CD4-positive, alpha-beta T cell treated with Interleukin-1 beta for 1 hour (primary cell): ENCODE measurements around the gene HS3ST3A1.

Experiments used
- DNase-seq, 2 donors: peaks; one replicate each; pipeline ENCODE4 v3.0.0-alpha.2; 2020 to 2022

The HS3ST3A1 gene

GRCh38 chr17:13597723-13598347 lies 3.9 kb downstream of the HS3ST3A1 start:
- DNase-seq = peak; percentile 26 to 57

GRCh38 chr17:13596241-13596923 lies 5.3 kb downstream of the HS3ST3A1 start:
- no peak for DNase-seq

GRCh38 chr17:13595599-13595899 lies 6.2 kb downstream of the HS3ST3A1 start:
- no peak for DNase-seq

GRCh38 chr17:13594762-13595598 lies 6.7 kb downstream of the HS3ST3A1 start:
- DNase-seq = peak; percentile 64 to 83

DNA sequence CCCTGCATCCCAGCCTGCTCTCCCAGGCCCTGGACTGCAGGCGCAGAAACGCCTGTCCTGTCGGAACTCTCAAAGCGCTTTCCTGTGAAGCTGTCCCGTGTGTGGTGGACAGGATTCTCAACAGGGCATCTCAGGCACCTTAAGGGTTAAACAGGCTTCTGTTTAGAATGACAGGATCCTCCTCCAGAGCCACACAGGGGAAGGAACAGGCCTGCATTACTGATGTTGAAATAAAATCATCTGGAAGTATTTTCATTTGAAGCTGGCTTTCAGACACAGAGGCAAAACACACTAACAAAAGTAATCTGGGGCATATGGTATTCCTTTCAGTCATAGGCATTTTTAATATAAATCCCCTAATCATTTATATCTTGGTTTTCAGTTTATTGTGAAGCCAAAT lies 7.4 kb downstream of the HS3ST3A1 start:
- no peak for DNase-seq

GRCh38 chr17:13593757-13594156 lies 8.0 kb downstream of the HS3ST3A1 start:
- no peak for DNase-seq

- no peak for DNase-seq
Observed at GRCh38 chr17:13593021-13593751, 8.5 kb downstream of the HS3ST3A1 start.

DNA sequence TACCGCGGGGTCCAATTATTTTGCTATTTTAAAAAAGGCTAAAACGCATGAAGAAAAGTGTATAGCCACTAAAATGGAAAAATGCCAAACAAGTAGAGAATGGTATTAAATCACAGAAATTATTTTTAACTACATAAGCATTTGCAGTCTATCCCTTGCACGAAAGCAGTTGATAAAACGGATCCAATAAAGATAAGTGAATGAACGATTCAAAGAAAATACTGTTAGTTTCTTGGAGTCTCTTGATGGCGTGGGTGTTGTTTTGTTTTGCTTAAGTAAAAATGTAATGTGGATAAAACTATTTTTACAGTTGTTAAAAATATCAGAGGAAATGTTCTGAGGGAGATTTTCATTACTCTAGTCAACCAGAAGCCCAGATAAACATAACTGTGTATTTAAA lies 9.3 kb downstream of the HS3ST3A1 start:
- DNase-seq = no peak

DNA sequence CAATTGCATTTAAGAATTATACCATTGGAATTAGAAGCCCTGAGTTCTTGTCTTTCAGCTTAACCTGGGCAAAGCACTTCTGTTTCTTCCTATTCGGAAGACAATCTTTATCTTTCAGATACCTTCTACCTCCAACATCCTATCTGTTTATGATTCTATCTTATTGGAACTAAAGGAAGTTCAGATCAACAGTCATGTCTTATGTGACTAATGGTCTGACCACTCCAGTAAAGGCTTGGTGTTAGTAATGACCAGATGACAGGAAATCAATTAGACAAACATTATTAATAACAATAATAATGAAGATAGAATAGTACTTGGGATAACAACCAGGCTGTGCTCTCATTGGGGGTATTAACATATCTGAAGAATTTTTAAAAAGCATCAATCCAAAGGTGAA lies 11.3 kb downstream of the HS3ST3A1 start:
- DNase-seq = no peak

DNA sequence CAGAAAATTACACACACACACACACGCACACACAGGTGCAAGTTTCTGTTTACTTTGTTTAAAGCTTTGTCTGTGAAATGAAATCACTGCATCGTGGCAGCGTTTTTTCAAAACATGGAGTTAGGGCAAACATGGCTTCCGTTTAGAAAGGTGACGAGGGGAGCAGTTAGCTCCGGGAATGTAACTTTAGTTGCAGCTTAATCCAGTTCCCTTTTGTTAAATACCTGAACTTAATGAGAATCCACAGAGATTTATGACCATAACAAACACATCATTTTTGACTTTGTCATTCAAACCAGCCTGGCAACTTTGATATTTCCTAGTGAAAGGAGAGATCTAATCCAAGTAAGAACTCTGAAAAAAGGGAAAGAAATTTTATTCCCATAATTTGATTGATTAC lies 12.1 kb downstream of the HS3ST3A1 start:
- DNase-seq = no peak

GRCh38 chr17:13587487-13588338 lies 14.0 kb downstream of the HS3ST3A1 start:
- no peak for DNase-seq

GRCh38 chr17:13584701-13585080 lies 17.0 kb downstream of the HS3ST3A1 start:
- no peak for DNase-seq

GRCh38 chr17:13583996-13584700 lies 17.6 kb downstream of the HS3ST3A1 start:
- DNase-seq = no peak

DNA sequence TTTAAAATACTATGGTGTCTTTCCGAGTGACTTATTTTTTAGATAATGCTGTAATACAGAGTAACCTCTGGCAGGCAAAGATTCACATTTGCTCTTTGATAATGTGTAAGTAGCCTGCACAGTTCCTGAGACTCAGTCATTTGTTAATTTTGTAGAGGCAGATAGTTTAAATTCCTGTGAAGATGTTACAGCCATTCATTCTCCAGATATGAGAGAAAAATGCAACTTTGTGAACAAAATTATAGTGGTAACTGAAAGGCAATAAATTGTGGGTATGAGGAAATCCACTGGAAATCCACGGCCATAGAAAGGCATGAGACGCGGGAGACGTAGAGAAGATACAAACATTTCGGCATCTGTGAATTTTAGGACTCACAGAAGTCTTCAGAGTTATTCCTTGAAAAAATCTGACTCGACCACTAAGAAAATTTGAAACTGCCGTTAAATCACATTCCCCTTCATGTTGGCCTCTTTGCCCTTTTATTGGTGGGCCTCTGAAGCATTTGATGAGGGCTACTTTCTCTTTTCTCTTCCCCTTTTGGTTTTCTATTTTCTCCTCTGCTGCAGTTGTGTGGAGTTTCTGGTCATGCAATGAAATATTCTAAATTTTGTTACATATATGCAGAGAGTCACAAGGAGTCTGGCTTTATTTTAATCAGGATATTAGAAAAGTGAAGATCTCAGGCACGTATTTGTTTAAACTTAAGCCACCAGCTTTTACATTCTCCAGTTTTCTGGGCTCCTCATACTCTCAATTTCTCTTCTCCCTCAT lies 18.8 kb downstream of the HS3ST3A1 start:
- no peak for DNase-seq

DNA sequence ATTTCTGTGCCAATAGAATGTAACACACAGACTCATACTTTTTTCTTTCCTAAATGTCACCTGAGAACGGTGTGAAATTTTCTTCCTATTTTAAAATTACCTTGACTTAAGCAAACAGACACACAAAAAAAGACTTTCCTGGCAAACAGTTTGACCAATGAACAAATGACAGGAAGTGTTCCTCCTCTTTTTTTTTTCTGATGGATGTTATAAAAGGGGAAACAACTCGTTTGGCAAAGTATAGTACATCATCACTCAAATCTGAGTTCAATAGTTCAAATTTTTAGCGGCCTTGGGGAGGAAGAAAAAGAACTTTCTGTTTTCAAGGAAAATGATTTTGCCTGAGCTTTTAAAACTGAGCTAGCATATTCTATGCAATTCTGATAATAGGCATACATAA lies 19.8 kb downstream of the HS3ST3A1 start:
- DNase-seq = no peak

GRCh38 chr17:13580790-13581189 lies 20.9 kb downstream of the HS3ST3A1 start:
- no peak for DNase-seq

DNA sequence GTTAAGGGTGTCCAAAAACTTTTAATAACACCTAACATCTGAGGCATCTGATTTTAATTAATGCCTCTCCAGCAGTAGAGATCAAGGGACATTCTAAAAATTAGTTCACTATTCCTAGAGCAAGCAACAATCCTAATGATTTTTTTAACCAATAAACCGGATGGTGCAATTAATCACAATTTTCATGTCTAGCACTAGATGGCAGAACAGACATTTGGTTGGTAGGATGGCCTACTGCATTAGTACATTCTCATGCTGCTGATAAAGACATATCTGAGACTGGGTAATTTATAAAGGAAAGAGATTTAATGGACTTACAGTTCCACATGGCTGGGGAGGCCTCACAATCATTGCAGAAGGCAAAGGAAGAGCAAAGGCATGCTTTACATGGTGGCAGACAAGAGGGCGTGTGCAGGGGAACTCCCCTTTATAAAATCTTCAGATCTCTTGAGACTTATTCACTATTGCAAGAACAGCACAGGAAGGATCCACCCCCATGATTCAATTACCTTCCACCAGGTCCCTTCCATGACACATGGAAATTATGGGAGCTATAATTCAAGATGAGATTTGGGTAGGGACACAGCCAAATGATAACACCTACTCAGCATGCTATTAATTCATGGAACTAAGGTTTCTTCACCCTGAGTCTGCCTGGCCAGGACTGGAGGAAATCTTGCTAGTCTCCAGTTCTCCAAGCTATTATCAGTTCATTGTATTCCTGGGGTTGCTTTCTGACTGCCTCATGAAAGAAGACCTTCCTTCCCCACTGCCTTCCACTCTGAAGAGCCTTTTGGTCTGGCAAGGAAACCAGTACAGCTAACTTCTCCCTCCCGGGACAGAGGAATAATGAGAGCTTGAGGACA lies 24.8 kb downstream of the HS3ST3A1 start:
- DNase-seq = no peak

- DNase-seq = no peak
Observed at GRCh38 chr17:13575922-13576419, 25.8 kb downstream of the HS3ST3A1 start.

DNA sequence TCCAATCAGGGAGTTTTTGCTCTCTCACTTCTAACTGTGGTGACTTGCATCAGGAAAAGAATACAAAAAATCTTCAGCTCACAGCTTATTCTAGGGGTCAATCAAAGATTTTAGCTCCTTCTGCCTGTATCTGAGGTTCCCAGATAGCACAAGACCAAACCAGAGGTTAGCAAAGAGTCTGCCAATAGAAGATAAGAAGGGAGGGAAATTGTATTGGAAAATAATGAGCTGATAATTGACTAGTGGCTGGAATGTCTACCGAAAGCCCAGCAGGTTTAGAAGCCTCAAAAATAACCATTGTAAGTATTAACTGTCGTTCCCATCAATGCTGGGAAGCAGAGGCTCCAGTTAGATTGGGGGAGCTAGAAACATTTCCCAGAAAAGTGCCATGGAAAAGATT lies 26.3 kb downstream of the HS3ST3A1 start:
- no peak for DNase-seq

GRCh38 chr17:13572581-13572980 lies 29.1 kb downstream of the HS3ST3A1 start:
- DNase-seq = no peak
